Cardiac septum (tissue), 1 donor: Measurements from ENCODE around the gene ITPR2. TPM values are rescaled to one million over a fixed set of nuclear protein-coding genes. Genes with fewer than 3 reads are reported as not detected.

Source experiments
- DNase-seq: peaks from one replicate; pipeline ENCODE4 v3.0.0-alpha.2; 2020; ENCODE audit warnings: low spot score
- intact Hi-C: fragments of 100-400 bp; cut with DNase I; formaldehyde crosslinking; loops from one replicate; pipeline ENCODE4 v1.14.0; 2022
- total RNA-seq: library from RNA; stranded (reverse); fragmentation: NEBNext Ultra II Directional; extraction: Animal tissue kit (Norgen Biotek cat#: 25700); gene quantifications from one replicate; pipeline ENCODE4 v1.2.1, GENCODE V29; 2021
- donor health status: DM: no; HTN: no; CAD: no.

ITPR2 gene
- total RNA-seq, 1 donor from 2014 or later, result 20.9 TPM

GRCh38 chr12:26830363-26830762 lies 2.6 kb downstream of the ITPR2 start:
- DNase-seq, result no peak
- intact Hi-C loops, result loop anchor here (10.0 kb wide), 1 partner anchor 106 kb away; no protein-coding TSS in a partner anchor

DNA sequence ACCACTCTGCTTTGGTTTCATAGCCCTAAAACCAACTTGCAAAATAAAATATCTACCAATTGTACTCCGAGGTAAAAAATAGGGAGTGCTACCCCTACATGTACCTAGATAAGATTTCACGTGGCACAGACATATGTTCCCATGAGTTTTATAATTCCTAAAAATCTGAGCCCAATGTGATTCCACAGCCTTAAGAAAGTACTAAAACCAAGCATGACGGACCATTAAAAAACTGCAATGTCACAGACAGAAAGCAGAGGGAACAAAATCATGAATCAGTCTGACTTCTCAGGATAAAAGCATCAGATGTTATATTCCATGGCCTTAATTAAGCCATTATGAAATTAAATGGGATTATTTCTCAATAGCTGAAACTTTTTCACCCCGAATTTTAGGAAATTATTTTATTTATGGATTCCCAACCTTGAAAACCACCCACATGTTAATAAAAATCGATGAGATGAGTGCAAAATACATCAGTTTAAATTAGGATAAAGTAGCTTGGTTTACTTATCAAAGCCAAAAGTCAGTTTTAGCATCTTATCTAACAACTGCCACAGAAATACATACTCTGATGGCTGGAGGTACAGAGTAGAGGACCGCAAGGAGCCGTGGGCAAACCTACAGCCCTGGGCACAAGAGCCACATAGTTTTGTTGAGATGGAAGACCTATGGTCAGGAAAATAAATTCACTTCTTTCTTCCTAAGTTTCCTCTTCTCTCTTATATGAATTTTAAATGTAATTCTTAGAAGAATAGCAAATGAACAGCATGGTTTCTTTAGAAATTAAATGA lies 4.5 kb downstream of the ITPR2 start:
- intact Hi-C loops, result no loop called here
- DNase-seq, result no peak

DNA sequence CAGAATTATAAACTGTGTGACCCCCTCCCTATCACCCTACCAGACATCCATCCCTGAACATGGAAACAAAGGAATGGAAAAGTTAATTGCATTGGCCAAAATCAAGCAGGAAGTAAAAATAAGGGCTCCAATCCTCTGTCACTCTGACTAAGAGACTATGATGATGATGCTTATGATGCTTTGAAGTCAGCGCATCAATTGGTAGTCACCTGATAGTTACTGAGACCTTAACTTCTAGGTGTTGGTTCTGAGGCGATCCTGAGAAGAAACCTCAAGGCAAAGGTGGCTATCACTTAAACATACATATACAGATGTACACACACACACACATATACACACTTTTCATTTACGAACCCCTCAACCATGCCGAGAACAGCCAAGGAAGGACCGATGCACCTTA lies 6.6 kb downstream of the ITPR2 start:
- no peak for DNase-seq

DNA sequence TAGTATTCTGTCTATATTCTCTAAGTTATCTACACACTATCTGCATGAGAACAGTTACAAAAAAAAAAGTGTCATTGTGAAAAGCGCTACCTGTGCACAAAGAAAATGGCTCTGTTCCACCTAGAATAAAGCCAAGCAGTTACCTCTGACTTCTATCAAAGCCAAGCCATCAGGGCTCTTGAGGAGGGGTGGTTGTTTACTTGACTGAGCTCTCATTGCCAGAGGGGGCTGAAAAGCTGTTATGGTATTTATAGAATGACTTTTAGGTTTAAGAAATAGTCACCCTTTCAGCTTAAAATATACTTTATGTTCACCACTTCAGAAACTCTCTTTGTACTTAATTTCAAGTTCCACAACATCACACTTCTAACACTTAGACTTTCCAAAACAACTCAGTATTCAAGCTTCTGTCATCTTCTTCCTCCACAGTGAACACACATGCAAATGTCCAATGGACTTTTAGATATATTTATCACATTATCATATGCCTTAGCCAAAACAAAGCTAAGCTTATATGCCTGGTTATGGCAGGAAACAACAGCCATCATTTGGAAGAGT lies 7.5 kb downstream of the ITPR2 start:
- intact Hi-C loops, result no loop called here
- no peak for DNase-seq

More for the DNA sequence above, 6.6 kb downstream of the ITPR2 start:
- intact Hi-C loops, result no loop called here

DNA sequence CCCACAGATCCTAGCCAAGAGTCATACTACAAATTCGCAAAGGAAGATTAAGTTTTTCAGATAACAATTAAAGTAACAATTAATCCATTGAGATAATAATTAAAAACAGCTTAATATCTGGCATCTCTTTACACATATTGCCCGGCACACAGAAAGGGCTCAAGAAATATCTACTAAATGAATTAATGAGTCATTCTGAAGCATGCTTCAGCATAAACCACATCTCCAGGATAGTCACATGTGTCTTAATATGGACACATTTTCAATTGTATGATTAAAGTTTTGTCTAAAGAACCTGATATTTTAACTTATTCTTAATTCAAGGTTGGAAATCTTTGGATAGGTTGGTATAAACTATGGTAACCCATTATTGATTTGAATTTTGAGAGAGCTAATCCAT lies 9.6 kb downstream of the ITPR2 start:
- intact Hi-C loops, result no loop called here
- DNase-seq, result no peak

DNA sequence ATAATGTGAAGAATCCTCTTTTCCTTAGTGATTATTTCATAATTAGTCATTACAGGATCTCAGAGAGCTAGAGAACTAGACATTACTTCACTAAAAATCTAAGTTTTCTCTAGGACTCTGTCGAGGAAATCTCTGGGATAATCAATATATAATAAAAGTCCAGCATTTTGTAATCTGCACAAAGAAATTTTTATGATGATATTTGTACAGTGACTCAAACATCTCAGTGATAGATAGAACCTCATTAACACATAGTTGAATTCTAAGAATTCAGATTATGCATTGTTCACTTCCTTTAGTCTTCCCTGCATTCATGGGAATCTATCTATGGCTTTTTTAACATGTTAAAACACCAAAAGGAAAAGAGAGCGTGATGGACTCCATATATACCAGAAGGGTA lies 11.0 kb downstream of the ITPR2 start:
- DNase-seq, result no peak
- intact Hi-C loops, result no loop called here

DNA sequence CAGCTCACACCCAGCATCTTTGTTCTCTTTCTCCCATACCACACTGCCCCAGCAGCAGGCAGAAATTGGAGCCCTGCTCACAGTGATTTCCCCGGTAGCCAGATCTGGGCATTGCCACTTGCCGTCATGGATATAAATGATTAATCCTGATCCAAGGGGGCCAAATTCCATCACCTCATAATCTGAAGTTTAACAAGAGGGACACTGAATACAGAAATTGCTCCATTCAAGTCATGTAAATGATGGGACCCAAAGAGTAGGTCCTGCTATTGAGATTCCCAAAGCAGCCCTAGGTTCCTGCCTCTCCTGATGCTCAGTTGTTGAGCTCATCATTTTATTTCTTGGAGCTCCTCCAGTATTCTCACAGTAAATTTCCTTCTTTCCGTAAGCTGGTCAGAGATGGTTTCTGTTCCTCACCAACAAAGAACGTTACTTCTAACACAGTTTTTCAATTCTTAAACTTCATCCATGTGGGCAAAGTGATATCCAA lies 11.7 kb downstream of the ITPR2 start:
- DNase-seq, result no peak
- intact Hi-C loops, result no loop called here

GRCh38 chr12:26818636-26819035 lies 14.4 kb downstream of the ITPR2 start:
- intact Hi-C loops, result no loop called here
- DNase-seq, result no peak

DNA sequence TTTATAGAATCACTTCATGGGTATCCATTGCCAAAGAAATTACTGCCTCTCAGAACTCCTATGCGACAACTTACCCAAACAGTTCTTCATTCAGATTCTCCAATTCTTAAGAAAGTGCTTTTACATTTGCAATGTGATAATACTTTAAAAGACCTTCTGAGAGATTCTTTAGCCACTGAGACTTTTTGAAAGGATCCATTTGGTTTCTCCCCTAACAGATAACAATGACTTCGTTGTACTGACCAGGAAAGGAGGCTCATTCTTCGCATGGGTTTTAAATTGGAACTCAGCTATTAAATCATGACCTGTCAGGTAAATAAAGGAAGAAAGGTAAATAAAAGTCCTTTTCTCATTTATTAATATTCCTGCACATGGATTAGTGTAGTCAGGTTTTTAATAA lies 14.8 kb downstream of the ITPR2 start:
- no peak for DNase-seq
- intact Hi-C loops, result no loop called here

- no peak for DNase-seq
- intact Hi-C loops, result no loop called here
Observed at GRCh38 chr12:26817183-26817591, 15.8 kb downstream of the ITPR2 start.

DNA sequence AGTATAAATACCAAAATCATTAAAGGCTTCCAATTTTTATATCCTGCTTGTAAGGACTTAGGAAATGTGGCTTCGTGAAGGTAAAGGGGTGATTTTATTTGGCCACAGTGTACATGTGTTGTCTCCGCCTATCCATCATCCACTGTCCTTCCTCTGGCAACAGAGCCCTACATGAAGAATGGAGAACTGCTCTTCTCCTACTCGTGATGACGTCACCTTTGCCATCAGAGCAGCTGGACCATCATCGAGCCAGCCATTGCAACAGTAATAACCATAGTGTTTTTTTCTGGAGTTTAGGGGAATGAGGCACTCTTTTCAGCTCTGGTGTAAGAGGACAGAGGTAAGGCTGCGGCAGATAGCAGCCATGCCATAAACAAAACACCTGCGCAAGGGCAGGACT lies 19.2 kb downstream of the ITPR2 start:
- DNase-seq, result no peak
- intact Hi-C loops, result no loop called here

DNA sequence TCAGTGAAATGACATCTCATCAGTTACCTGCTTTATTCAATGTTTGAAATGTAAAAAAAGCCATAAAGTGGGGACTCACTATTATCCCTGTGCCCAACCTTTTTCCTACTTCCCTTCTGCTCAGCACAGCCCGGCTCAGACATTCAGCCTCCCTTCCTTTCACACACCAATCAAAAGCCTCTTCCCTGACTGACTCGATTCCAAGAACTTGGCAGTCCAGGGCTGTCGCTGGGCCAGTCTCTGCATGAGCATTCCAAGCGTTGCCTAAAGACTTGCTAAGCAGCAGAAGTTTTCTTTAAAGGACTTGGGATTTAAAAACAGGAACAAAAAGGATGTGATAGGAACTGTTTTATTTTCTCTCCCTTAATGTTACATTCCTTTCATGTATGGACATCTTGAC lies 22.7 kb downstream of the ITPR2 start:
- peak; percentile 79 for DNase-seq
- intact Hi-C loops, result no loop called here

DNA sequence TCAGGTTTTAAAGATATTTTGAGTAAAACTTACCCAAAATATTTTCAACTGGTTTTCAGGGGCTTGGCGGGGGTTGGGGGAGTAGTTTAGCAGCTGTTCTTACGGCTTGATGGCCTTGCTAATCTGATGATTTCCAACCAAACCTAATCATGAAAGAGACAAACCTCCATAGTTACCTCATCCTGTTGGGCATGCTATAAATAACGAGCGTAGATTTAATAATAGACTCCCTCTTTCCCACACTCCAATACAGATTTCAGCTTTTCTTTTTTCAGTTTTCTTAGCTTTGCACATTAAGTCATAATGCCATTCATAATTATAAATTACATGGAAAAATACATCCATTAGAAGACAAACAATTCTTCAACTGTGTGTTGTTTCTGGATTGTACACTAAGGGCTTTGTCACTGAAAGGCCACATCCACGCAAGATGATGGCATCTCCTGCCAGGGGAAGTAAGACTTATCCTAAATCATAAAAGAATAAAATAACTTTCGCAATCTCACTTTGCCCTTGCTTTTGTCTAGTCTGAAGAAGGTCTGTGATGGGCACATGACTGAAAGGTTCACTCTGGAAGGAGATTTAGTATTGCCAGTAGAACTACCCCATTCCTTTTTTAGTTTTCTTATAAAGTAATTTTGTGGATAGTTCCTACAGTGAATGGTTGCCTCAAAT lies 23.2 kb downstream of the ITPR2 start:
- intact Hi-C loops, result no loop called here

DNA sequence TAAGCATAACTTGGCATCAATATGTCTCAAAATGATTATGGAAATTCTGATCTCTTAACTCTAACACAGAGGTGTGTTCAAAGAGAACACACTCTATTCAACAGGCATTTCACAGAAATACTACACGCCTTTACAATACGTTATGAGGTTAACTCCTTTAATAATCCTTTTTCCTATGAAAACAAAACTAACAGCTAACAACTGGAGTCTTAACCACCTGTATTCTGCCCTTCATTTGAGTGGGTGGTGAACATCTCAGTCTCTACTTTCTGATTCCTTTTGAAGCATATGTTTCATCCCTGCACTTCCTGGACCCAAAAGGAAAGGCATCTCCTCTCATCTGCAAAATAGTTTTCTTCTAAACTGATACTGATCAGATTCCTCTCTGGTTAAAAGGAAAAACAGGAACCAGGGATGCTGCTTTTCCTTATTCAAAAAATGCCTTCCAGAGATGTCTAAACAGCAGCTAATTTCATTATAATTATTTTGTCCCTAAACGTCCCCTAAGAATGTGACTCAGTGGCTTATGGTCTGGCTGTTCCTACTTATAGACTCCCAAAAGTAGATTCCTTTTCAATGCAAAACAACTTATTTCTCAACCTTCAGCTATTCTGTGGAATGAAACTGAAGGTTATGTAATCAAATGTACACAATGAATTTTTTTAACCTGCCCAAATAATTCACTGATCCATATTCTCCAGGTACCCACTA lies 24.1 kb downstream of the ITPR2 start:
- no peak for DNase-seq
- intact Hi-C loops, result no loop called here

More for the DNA sequence above, 23.2 kb downstream of the ITPR2 start:
- DNase-seq, result no peak

DNA sequence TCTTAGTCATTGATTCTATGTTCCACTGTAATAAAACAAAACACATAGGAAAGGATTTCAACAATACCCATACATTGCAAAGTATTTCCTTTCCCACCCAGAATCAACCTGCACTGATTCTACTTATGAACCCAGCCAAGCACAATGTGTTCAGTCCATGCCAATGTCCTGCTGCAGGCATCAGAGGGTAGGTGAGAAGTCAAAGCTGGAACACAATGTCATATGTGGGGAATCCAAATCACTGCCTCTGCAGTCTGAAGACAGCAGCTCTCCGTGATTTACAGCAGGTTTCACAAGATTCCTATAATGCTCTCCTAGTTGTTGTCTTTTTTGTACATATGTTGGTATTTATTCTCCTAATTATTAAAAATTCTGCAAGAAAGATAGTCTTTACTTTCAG lies 25.7 kb downstream of the ITPR2 start:
- DNase-seq, result no peak
- intact Hi-C loops, result no loop called here

GRCh38 chr12:26806556-26806955 lies 26.4 kb downstream of the ITPR2 start:
- no peak for DNase-seq
- intact Hi-C loops, result no loop called here

- no peak for DNase-seq
- intact Hi-C loops, result no loop called here
Observed at GRCh38 chr12:26805401-26805971, 27.5 kb downstream of the ITPR2 start.

- intact Hi-C loops, result no loop called here
- no peak for DNase-seq
Observed at GRCh38 chr12:26803552-26803951, 29.4 kb downstream of the ITPR2 start.

DNA sequence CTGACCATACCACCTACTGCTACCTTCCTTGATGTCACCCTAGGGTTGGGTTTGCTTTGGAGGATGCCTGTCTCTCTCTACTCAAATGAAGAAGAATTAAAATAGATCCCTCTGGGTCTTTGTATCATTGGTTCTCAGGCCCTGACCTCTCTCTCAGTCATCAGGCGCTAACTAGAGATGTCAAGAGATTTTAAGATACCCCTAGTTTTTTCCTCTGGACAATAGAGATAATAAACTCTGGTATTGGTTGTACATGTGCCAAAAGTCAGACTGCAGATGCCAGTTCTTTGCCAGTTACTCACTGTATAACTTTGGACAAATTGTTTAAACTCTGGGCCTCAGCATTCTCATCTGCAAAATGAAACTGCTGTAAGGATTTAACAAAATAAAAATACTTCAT lies 31.5 kb downstream of the ITPR2 start:
- no peak for DNase-seq
- intact Hi-C loops, result no loop called here

DNA sequence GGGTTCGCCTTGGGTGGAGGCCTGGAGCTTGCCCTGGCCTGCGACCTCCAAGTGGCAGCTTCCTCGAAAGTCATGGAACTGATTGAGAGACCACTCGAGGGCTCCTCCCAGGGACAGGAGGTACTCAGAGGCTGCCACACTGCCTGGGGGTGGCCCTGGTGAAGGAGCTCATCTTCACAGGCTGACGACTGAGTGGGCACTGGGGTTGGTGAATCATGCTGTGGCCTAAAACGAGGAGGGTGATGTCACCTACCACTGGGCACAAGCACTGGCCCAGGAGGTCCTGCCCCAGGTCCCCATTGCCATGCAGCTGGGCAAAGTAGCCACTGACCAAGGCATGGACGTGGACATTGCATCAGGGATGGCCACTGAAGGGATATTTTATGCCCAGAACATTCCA lies 32.1 kb downstream of the ITPR2 start:
- intact Hi-C loops, result no loop called here
- no peak for DNase-seq
